Karpas-422 (cell line): ENCODE results near the gene AMOTL2. TPM values are rescaled to one million over a fixed set of nuclear protein-coding genes. Genes with fewer than 3 reads are reported as not detected.

Experiments used
- DNase-seq: peaks from one replicate; pipeline ENCODE4 v3.0.0-alpha.2; 2015
- H2AFZ ChIP-seq: fragments of 200-600 bp; sonication (generic); 2 replicates; pipeline ENCODE4 v1.6.1; 2014; ENCODE audit warnings: antibody characterized with exemption, low read length, mixed read lengths
- H3K27ac ChIP-seq: fragments of 200-600 bp; sonication (generic); 2 replicates; pipeline ENCODE4 v1.5.1; 2014; ENCODE audit warnings: mild to moderate bottlenecking, low read length, moderate library complexity
- H3K27me3 ChIP-seq: fragments of 200-600 bp; sonication (generic); 2 replicates; pipeline ENCODE4 v1.6.1; 2014; ENCODE audit warnings: low read length, mixed read lengths
- H3K36me3 ChIP-seq: fragments of 200-600 bp; sonication (generic); 2 replicates; pipeline ENCODE4 v1.6.1; 2014; ENCODE audit warnings: low read length, mixed read lengths; ENCODE audit not compliant: insufficient read depth
- H3K4me1 ChIP-seq: fragments of 200-600 bp; sonication (generic); 2 replicates; pipeline ENCODE4 v1.6.1; 2014; ENCODE audit warnings: mild to moderate bottlenecking, low read length, mixed read lengths
- H3K4me2 ChIP-seq: fragments of 200-600 bp; sonication (generic); 2 replicates; pipeline ENCODE4 v1.6.1; 2014; ENCODE audit warnings: low read length, low read depth, mild to moderate bottlenecking; ENCODE audit not compliant: poor library complexity, severe bottlenecking
- H3K4me3 ChIP-seq: fragments of 200-600 bp; sonication (generic); 2 replicates; pipeline ENCODE4 v1.5.1; 2014; ENCODE audit warnings: mild to moderate bottlenecking, antibody characterized with exemption, low read length, mixed read lengths
- H3K79me2 ChIP-seq: fragments of 200-600 bp; sonication (generic); 2 replicates; pipeline ENCODE4 v1.6.1; 2014; ENCODE audit warnings: mild to moderate bottlenecking, low read length, mixed read lengths
- H3K9ac ChIP-seq: fragments of 200-600 bp; sonication (generic); 2 replicates; pipeline ENCODE4 v1.6.0; 2014; ENCODE audit warnings: low read length
- H3K9me2 ChIP-seq: fragments of 200-600 bp; sonication (generic), shearing (Covaris generic); replicated peaks from 2 replicates; pipeline ENCODE4 v1.6.0; 2014; ENCODE audit warnings: mild to moderate bottlenecking, low read length, moderate library complexity; ENCODE audit not compliant: insufficient read depth
- H3K9me3 ChIP-seq: fragments of 300-700, 200-600 bp; sonication (generic); 2 replicates; pipeline ENCODE4 v1.6.1; 2014; ENCODE audit warnings: low read length, mixed read lengths
- H4K20me1 ChIP-seq: fragments of 200-600 bp; sonication (generic); 2 replicates; pipeline ENCODE4 v1.6.1; 2014; ENCODE audit warnings: mild to moderate bottlenecking, antibody characterized with exemption, low read length, low read depth; ENCODE audit not compliant: insufficient read depth
- total RNA-seq: library from RNA; depleted of rRNA; stranded (reverse); fragments of >200 nt; shearing (Covaris generic); gene quantifications from 2 replicates; pipeline ENCODE4 v1.2.3, GENCODE V29; 2014; ENCODE audit warnings: low replicate concordance

AMOTL2 gene
- total RNA-seq, 1 experiment from 2014 or later, result not detected

- no peaks in the 10 kb centered on the region for H3K36me3 ChIP-seq
- no peak overlapping the region for H3K9ac ChIP-seq
- H3K27ac ChIP-seq, result no peak overlapping the region
- no peak overlapping the region for H2AFZ ChIP-seq
- H3K4me2 ChIP-seq, result no peak overlapping the region
- H3K4me1 ChIP-seq, result no peaks in the 10 kb centered on the region
- no peaks in the 10 kb centered on the region for H3K9me2 ChIP-seq
- H4K20me1 ChIP-seq, result no peaks in the 10 kb centered on the region
- no peaks in the 10 kb centered on the region for H3K27me3 ChIP-seq
- H3K4me3 ChIP-seq, result no peak overlapping the region
- H3K9me3 ChIP-seq, result no peaks in the 10 kb centered on the region
- no peaks in the 10 kb centered on the region for H3K79me2 ChIP-seq
- DNase-seq, result no peak
These were observed 8.5 kb downstream of the AMOTL2 start for GRCh38 chr3:134365766-134366065.

GRCh38 chr3:134364936-134365765 is 9.1 kb downstream of the AMOTL2 start:
- Histone ChIP-seq H3K27me3 (no peaks in the 10 kb centered on the region), H3K9me3 (no peaks in the 10 kb centered on the region), H3K4me2 (no peak overlapping the region), H2AFZ (no peak overlapping the region), H3K36me3 (no peaks in the 10 kb centered on the region), H3K4me3 (no peak overlapping the region), H4K20me1 (no peaks in the 10 kb centered on the region), H3K79me2 (no peaks in the 10 kb centered on the region), H3K9me2 (no peaks in the 10 kb centered on the region), H3K4me1 (no peaks in the 10 kb centered on the region), H3K9ac (no peak overlapping the region), H3K27ac (no peak overlapping the region)
- no peak for DNase-seq

- H3K79me2 ChIP-seq, result no peaks in the 10 kb centered on the region
- no peaks in the 10 kb centered on the region for H3K4me1 ChIP-seq
- no peaks in the 10 kb centered on the region for H3K36me3 ChIP-seq
- H3K9ac ChIP-seq, result no peak overlapping the region
- no peaks in the 10 kb centered on the region for H3K9me2 ChIP-seq
- H3K4me2 ChIP-seq, result no peak overlapping the region
- no peak overlapping the region for H3K4me3 ChIP-seq
- no peaks in the 10 kb centered on the region for H4K20me1 ChIP-seq
- no peak overlapping the region for H2AFZ ChIP-seq
- H3K27ac ChIP-seq, result no peak overlapping the region
- no peak for DNase-seq
- no peaks in the 10 kb centered on the region for H3K27me3 ChIP-seq
- no peaks in the 10 kb centered on the region for H3K9me3 ChIP-seq
These were observed 9.9 kb downstream of the AMOTL2 start for GRCh38 chr3:134364061-134364935.

- no peak overlapping the region for H2AFZ ChIP-seq
- no peaks in the 10 kb centered on the region for H3K9me2 ChIP-seq
- H3K27ac ChIP-seq, result no peak overlapping the region
- H3K36me3 ChIP-seq, result no peaks in the 10 kb centered on the region
- no peaks in the 10 kb centered on the region for H4K20me1 ChIP-seq
- H3K27me3 ChIP-seq, result no peaks in the 10 kb centered on the region
- H3K9ac ChIP-seq, result no peak overlapping the region
- H3K4me1 ChIP-seq, result no peaks in the 10 kb centered on the region
- no peak overlapping the region for H3K4me3 ChIP-seq
- H3K79me2 ChIP-seq, result no peaks in the 10 kb centered on the region
- H3K4me2 ChIP-seq, result no peak overlapping the region
- no peaks in the 10 kb centered on the region for H3K9me3 ChIP-seq
- DNase-seq, result no peak
These were observed 10.9 kb downstream of the AMOTL2 start for GRCh38 chr3:134363381-134363755.

- Histone ChIP-seq H2AFZ (no peak overlapping the region), H3K79me2 (no peaks in the 10 kb centered on the region), H3K9me2 (no peaks in the 10 kb centered on the region), H3K27me3 (no peaks in the 10 kb centered on the region), H3K4me3 (no peak overlapping the region), H3K36me3 (no peaks in the 10 kb centered on the region), H4K20me1 (no peaks in the 10 kb centered on the region), H3K27ac (no peak overlapping the region), H3K9ac (no peak overlapping the region), H3K4me1 (no peaks in the 10 kb centered on the region; the same call in 1 of the 2 replicates), H3K9me3 (no peaks in the 10 kb centered on the region), H3K4me2 (no peak overlapping the region)
- no peak for DNase-seq
These were observed 11.4 kb downstream of the AMOTL2 start for GRCh38 chr3:134362670-134363380.

- no peaks in the 10 kb centered on the region for H3K79me2 ChIP-seq
These were observed 12.0 kb downstream of the AMOTL2 start for GRCh38 chr3:134362221-134362620.

GRCh38 chr3:134361162-134361835 is 12.9 kb downstream of the AMOTL2 start:
- H3K79me2 ChIP-seq, result no peaks in the 10 kb centered on the region
- H3K9ac ChIP-seq, result no peak overlapping the region
- H3K9me3 ChIP-seq, result no peaks in the 10 kb centered on the region
- H3K9me2 ChIP-seq, result no peaks in the 10 kb centered on the region
- no peak overlapping the region for H2AFZ ChIP-seq
- H3K4me2 ChIP-seq, result no peak overlapping the region
- no peaks in the 10 kb centered on the region for H3K36me3 ChIP-seq
- no peaks in the 10 kb centered on the region for H4K20me1 ChIP-seq
- no peaks in the 10 kb centered on the region for H3K27me3 ChIP-seq
- DNase-seq, result no peak
- H3K4me3 ChIP-seq, result no peak overlapping the region
- H3K4me1 ChIP-seq, result no peaks in the 10 kb centered on the region; the same call in 1 of the 2 replicates
- no peak overlapping the region for H3K27ac ChIP-seq

More at GRCh38 chr3:134362221-134362620, 12.0 kb downstream of the AMOTL2 start:
- DNase-seq, result no peak
- H4K20me1 ChIP-seq, result no peaks in the 10 kb centered on the region
- H3K27ac ChIP-seq, result no peak overlapping the region
- H3K36me3 ChIP-seq, result no peaks in the 10 kb centered on the region
- H3K9ac ChIP-seq, result no peak overlapping the region
- H3K4me1 ChIP-seq, result no peaks in the 10 kb centered on the region; the same call in 1 of the 2 replicates
- no peaks in the 10 kb centered on the region for H3K9me2 ChIP-seq
- no peaks in the 10 kb centered on the region for H3K9me3 ChIP-seq
- no peak overlapping the region for H2AFZ ChIP-seq
- no peak overlapping the region for H3K4me2 ChIP-seq
- no peak overlapping the region for H3K4me3 ChIP-seq
- no peaks in the 10 kb centered on the region for H3K27me3 ChIP-seq
